Measurements from ENCODE around the gene KLRF1.
"Not testable (repeated sequence)": the region's sequence is repeated elsewhere in the genome, so short reads cannot be mapped to it uniquely, and the experiment has no call there.

Gene KLRF1

GRCh38 chr12:9869307-9870161 lies 42.3 kb downstream of the KLRF1 start, which contains the start of gene CLEC2B:
Gene CLEC2B (minus strand): TSS chr12:9869354.
- no peak for DNase-seq (ENCODE audit: low read depth in 2 of 2, low spot score in 1 of 2)

DNA sequence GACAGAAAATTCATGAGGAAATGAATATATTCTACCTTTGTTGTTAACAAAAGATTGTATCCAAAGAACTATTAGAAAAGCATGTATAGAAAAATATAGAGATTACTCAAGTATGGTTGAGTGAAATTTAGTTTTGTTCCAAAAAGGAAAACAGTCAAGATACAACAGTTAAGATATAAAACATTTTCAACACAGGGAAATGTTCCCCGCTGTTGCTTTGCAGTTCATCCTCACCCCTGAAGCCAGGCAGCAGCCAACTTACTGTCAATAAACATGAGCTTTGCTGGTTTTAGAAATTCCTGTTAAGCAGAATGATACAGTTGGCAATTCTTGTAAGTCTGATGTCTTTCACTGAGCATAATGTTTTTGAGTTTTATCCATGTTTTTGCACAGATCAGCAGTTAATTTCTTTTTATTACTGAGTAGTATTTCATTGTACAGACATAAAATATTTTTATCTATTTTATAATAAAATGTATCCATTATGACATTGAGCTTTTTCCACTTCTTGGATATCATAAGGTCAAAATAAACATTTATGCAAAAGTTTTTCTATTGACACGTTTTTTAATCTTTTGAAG lies 43.1 kb downstream of the KLRF1 start:
- DNase-seq (ENCODE audit: low read depth in 2 of 2, low spot score in 1 of 2) = no peak

DNA sequence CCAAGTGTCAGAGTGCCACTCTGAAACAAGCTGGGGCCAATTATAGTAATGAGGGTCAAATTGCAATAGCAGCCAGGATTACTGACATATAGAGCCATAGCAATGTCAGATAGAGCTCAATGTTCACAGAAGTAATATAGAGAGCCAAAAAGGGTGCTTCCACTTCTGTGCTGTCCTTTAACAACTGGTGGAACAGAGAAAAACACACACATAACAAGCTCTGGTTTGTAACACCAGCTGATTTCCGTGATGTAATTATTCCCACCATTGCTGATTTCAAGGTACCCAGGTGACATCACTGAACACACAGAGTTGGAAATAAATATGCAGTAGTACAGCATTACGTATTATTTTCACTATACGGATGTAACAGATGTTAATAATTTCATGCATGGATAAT lies 44.9 kb downstream of the KLRF1 start:
- no peak for DNase-seq (ENCODE audit: low read depth in 2 of 2, low spot score in 1 of 2)

DNA sequence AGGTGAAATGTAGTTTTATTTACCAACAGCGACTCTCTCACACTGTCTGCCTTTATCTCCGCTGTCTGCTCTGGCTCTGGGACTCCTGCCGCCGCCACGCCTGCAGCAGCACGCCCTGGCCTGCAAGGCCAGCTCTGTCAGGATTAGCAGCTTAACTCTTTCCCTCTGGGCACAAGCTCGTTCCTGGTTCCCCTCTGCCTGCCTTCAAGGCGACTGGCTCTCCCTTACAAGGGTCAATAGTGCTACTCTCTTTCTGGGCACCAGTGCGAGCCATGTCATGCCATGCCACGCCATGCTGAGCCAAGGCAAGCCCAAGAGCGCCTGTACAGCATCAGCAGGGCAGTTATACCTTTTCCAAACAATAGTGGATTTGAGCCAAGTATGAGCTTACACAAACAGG lies 45.5 kb downstream of the KLRF1 start:
- no peak for DNase-seq (ENCODE audit: low read depth in 2 of 2, low spot score in 1 of 2)

DNA sequence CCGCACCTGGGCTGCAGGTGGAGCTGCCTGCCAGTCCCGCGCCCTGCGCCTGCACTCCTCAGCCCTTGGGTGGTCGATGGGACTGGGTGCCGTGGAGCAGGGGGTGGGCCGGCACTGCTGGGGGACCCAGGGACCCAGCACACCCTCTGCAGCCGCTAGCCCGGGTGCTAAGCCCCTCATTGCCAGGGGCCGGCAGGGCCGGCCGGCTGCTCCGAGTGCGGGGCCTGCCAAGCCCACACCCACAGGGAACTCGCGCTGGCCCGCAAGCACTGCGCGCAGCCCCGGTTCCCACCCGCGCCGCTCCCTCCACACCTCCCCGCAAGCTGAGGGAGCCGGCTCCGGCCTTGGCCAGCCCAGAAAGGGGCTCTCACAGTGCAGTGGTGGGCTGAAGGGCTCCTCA lies 48.8 kb downstream of the KLRF1 start:
- DNase-seq (ENCODE audit: low read depth in 2 of 2, low spot score in 1 of 2) = not testable (repeated sequence)

- DNase-seq (ENCODE audit: low read depth in 2 of 2, low spot score in 1 of 2) = no peak
Observed at GRCh38 chr12:9880532-9881078, 53.3 kb downstream of the KLRF1 start.

DNA sequence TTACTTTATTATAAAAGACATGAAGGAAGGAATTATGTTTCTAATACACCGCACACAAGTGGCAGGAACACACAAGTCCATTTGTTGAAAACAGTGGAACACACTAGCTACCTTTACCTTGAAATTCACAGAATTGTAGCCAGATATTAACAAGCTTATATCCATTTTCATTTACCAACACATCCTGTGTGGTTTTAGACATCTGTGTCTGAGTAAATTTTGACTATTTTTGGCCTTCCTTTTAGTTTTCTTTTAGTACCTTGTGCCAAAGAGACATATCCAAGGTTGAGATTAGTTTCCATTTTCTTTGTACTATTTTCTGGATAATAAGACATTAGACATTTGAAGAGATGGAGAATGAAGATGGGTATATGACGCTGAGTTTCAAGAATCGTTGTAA lies 54.0 kb downstream of the KLRF1 start, which contains the start of gene KLRF2:
Gene KLRF2, plus strand, starts transcription at position 244 of the 400 bp plus-strand sequence. Its CDS starts 107 bp downstream, at position 351.
- no peak for DNase-seq (ENCODE audit: low read depth in 2 of 2, low spot score in 1 of 2)

DNA sequence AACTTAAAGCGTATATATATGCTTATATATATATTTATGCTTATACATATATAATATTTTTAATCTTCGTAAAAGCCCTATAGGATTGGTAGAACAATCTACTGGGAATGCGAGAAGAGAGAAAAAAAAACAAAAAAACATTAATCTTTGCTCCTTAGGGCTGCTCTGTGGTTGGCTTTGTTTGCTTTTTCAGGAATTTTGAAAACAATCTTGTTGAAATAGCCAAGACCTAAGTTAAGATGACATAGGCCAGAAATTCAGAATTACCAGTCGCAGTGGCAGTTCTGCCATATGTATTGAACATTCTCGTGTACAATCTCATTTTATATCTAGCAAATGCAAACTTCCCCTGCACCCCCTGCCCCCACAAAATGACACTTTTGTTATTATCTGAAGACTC lies 54.7 kb downstream of the KLRF1 start:
- DNase-seq (ENCODE audit: low read depth in 2 of 2, low spot score in 1 of 2) = no peak

DNA sequence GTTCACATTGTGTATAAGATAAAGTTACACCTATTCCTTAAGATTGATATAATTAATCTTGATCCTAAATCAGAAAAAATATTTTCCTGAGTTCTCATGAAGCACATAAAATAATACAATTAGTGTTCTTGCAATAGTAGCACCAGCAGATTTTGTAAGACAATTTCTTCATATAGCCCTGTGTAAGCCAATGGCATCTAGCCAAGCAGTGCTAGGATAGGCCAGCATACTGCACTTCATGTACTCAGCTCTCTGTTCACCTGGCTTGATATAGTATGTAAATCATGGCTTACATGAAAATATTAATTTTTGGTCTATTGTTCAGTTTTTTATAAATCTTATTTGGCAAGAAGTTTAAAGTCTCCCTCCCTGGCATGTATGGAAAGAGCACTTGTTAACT lies 55.9 kb downstream of the KLRF1 start:
- DNase-seq (ENCODE audit: low read depth in 2 of 2, low spot score in 1 of 2) = no peak

- no peak for DNase-seq (ENCODE audit: low read depth in 2 of 2, low spot score in 1 of 2)
Observed at GRCh38 chr12:9888665-9889273, 61.5 kb downstream of the KLRF1 start.

Measured in stimulated activated CD8-positive, alpha-beta memory T cell treated with anti-CD3 and anti-CD28 coated beads, Interleukin-4, amount 100 ng/mL, for 1 hour (primary cell).